Kidney (tissue), 14 donors: Measurements from ENCODE around the gene DOCK10. TPM values are rescaled to one million over a fixed set of nuclear protein-coding genes. Genes with fewer than 3 reads are reported as not detected.
"Not testable (repeated sequence)": the region's sequence is repeated elsewhere in the genome, so short reads cannot be mapped to it uniquely, and the experiment has no call there.

ENCODE experiments used
- DNase-seq, 5 donors: peaks; one replicate each; pipeline ENCODE4 v3.0.0-alpha.2; 2013 to 2020
- FAIRE-seq: peaks from 2 replicates; lab custom pipeline; 2012; peaks lifted over from hg19 to GRCh38; lab: Jason Lieb, UNC
- H3K27ac ChIP-seq, 2 donors: one replicate each; pipeline ENCODE4 v1.7.0; 2013; ENCODE audit warnings: low read depth in 2 of 2, low read length in 2 of 2, inconsistent platforms in 1 of 2
- H3K27me3 ChIP-seq: one replicate; pipeline ENCODE4 v1.7.1; 2013; ENCODE audit warnings: low read length, inconsistent platforms; ENCODE audit not compliant: control insufficient read depth, insufficient read depth
- H3K36me3 ChIP-seq, 3 donors: one replicate each; pipeline versions ENCODE4 v1.7.0 to v1.7.1; 2013; ENCODE audit warnings: low read length in 3 of 3, control low read depth in 1 of 3, inconsistent platforms in 1 of 3; ENCODE audit not compliant: insufficient read depth in 3 of 3, control insufficient read depth in 2 of 3
- H3K4me1 ChIP-seq, 3 donors: one replicate each; pipeline versions ENCODE4 v1.7.0 to v1.7.1; 2013; ENCODE audit warnings: low read length in 3 of 3, inconsistent platforms in 1 of 3, low read depth in 1 of 3; ENCODE audit not compliant: control insufficient read depth in 2 of 3, insufficient read depth in 2 of 3
- H3K4me3 ChIP-seq, 3 donors: one replicate each; pipeline versions ENCODE4 v1.7.0 to v1.8.1; 2013; ENCODE audit warnings: low read length in 3 of 3, control low read depth in 1 of 3, inconsistent platforms in 1 of 3
- H3K9ac ChIP-seq, 3 donors: one replicate each; pipeline versions ENCODE4 v1.7.0 to v1.7.1; 2013; ENCODE audit warnings: low read length in 3 of 3, control low read depth in 1 of 3, inconsistent platforms in 1 of 3
- H3K9me3 ChIP-seq, 3 donors: one replicate each; pipeline versions ENCODE4 v1.7.0 to v1.7.1; 2013; ENCODE audit warnings: low read length in 3 of 3, control low read depth in 1 of 3, inconsistent platforms in 1 of 3; ENCODE audit not compliant: control insufficient read depth in 2 of 3, insufficient read depth in 1 of 3
- intact Hi-C: fragments of 100-400 bp; cut with DNase I; formaldehyde crosslinking; loops from one replicate; pipeline ENCODE4 v1.11.1; 2022
- polyA plus RNA-seq: library from polyadenylated mRNA; stranded (reverse); fragments of 350-450 nt; fragmentation: Illumina TruSeq; extraction: RNeasy Lipid Tissue Mini Kit (QIAGEN cat#74804); gene quantifications from one replicate; pipeline ENCODE4 v1.2.3, GENCODE V29; 2014; ENCODE audit warnings: low read depth, low replicate concordance; ENCODE audit not compliant: insufficient read depth
- total RNA-seq: library from RNA; stranded (reverse); fragmentation: NEBNext Ultra II Directional; extraction: Animal tissue kit (Norgen Biotek cat#: 25700); gene quantifications from one replicate; pipeline ENCODE4 v1.2.1, GENCODE V29; 2021
- TF ChIP-seq, protein P1 (sequence below): IDR thresholded peaks from 3 replicates; pipeline ENCODE4 v1.5.1; 2012; ENCODE audit warnings: mild to moderate bottlenecking, moderate library complexity, borderline replicate concordance; ENCODE audit not compliant: insufficient read depth; ENCODE audit errors: extremely low read depth
- donor health status: control.
- donor health status: control.
- donor health status: control.
- donor health status: control.
- donor health status: control.
- donor health status: DM: yes; HTN: yes; CAD: no.
- donor health status: Normal renal cell carcinoma (clear cell type).

Gene DOCK10
- total and polyA plus RNA-seq, 2 donors from 2014 or later: 2.1 to 33.8 TPM

DNA sequence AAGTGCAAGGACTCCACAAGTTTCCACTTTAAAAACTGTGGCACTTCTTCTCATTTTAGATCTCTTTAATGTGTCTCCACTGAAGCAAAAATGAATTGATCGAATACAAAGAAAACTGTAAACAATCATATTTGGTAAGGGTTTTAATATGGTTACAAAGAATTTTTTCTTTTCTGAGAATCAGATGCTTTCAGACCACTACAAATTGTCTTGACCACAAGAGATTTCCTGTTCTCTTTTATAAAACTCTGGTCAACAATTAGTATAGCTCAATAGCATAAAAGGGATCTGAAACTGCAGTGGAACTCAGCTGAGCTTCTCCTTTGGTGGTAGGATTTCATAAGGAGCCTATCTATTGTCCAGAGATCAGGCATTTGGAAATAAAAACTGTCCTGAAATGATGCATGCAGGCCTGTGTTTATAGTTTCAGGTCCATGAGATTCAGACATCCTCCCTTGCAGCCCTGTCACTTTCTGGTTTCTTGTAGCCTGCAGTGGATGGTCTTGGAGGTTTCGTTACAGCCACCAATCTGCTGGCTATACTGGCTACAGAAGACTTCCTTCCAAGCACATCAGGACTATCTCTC is 120.0 kb downstream of the DOCK10 start:
- TF ChIP-seq, protein P1, sequence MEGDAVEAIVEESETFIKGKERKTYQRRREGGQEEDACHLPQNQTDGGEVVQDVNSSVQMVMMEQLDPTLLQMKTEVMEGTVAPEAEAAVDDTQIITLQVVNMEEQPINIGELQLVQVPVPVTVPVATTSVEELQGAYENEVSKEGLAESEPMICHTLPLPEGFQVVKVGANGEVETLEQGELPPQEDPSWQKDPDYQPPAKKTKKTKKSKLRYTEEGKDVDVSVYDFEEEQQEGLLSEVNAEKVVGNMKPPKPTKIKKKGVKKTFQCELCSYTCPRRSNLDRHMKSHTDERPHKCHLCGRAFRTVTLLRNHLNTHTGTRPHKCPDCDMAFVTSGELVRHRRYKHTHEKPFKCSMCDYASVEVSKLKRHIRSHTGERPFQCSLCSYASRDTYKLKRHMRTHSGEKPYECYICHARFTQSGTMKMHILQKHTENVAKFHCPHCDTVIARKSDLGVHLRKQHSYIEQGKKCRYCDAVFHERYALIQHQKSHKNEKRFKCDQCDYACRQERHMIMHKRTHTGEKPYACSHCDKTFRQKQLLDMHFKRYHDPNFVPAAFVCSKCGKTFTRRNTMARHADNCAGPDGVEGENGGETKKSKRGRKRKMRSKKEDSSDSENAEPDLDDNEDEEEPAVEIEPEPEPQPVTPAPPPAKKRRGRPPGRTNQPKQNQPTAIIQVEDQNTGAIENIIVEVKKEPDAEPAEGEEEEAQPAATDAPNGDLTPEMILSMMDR: no peak
- H3K27ac ChIP-seq: no peak overlapping the region
- no peak for FAIRE-seq
- DNase-seq: no peak
- no peak overlapping the region for H3K4me3 ChIP-seq
- H3K36me3 ChIP-seq: no peaks in the 10 kb centered on the region
- H3K9ac ChIP-seq: no peak overlapping the region
- H3K27me3 ChIP-seq: no peaks in the 10 kb centered on the region
- H3K9me3 ChIP-seq: peaks cover 0 to 2% (median 0%) of the 10 kb centered on the region in 3 donors
- intact Hi-C loops: no loop called here
- no peaks in the 10 kb centered on the region for H3K4me1 ChIP-seq

DNA sequence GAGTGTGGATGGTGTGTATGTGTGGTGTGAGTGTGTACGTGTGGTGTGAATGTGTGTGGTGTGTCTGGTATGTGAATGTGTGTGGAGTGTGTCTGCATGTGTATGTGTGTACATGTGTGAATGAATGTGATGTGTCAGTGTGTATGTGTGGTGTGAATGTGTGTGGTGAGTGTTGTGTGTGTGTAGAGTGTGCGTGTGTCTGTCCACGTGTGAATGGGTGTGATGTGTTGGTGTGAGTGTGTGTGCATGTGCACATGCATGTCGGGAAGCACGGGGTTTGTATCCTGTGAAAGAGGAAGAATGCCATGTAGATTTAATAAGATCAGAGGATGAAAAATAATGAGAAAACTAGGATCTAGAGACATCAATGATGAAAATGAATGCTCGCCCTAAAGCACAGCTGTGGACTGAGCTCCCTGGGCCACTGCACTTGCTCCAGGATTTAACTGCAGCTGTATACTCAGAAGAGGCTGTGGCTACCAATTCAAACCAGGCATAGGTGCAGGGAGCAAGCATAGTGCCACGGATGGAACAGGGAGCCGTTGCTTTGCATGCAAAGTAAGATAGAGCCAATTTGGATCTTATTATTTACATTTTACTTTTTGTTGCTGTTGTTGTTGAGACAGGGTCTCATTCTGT is 122.7 kb downstream of the DOCK10 start:
- intact Hi-C loops: no loop called here
- H3K4me3 ChIP-seq: no peak overlapping the region
- H3K36me3 ChIP-seq: no peaks in the 10 kb centered on the region
- no peaks in the 10 kb centered on the region for H3K4me1 ChIP-seq
- no peaks in the 10 kb centered on the region for H3K27me3 ChIP-seq
- FAIRE-seq (no peak), DNase-seq (no peak)
- TF ChIP-seq, protein P1: no peak
- H3K9ac ChIP-seq: no peak overlapping the region
- H3K27ac ChIP-seq: no peak overlapping the region
- peaks cover 0 to 2% (median 0%) of the 10 kb centered on the region in 3 donors for H3K9me3 ChIP-seq

- H3K36me3 ChIP-seq: no peaks in the 10 kb centered on the region
- no peak for FAIRE-seq
- H3K4me3 ChIP-seq: no peak overlapping the region
- H3K4me1 ChIP-seq: no peaks in the 10 kb centered on the region
- TF ChIP-seq, protein P1: no peak
- no peaks in the 10 kb centered on the region for H3K27me3 ChIP-seq
- no peak overlapping the region for H3K27ac ChIP-seq
- H3K9me3 ChIP-seq: peaks cover 0 to 2% (median 0%) of the 10 kb centered on the region in 3 donors
- DNase-seq: no peak
- no peak overlapping the region for H3K9ac ChIP-seq
- intact Hi-C loops: no loop called here
Observed at GRCh38 chr2:224918626-224919471, 123.4 kb downstream of the DOCK10 start.

GRCh38 chr2:224917246-224917645 is 125.0 kb downstream of the DOCK10 start:
- H3K27me3 ChIP-seq, intact Hi-C loops: not testable (repeated sequence)

More at GRCh38 chr2:224917246-224917645, 125.0 kb downstream of the DOCK10 start:
- H3K4me1 ChIP-seq, H3K36me3 ChIP-seq, H3K27ac ChIP-seq, H3K4me3 ChIP-seq, FAIRE-seq, H3K9me3 ChIP-seq, DNase-seq, H3K9ac ChIP-seq: not testable (repeated sequence)
